Inflammatory macrophage treated with lipopolysaccharide for 4 hours (primary cell): ENCODE data around the gene LRRC15.

ENCODE experiments used
- DNase-seq: peaks from one replicate; pipeline ENCODE4 v3.0.0-alpha.2; 2020

Gene LRRC15

GRCh38 chr3:194384156-194384555, 14.6 kb upstream of the LRRC15 start:
- no peak for DNase-seq

- DNase-seq, result no peak
These were observed 13.9 kb upstream of the LRRC15 start for GRCh38 chr3:194383276-194383940.

DNA sequence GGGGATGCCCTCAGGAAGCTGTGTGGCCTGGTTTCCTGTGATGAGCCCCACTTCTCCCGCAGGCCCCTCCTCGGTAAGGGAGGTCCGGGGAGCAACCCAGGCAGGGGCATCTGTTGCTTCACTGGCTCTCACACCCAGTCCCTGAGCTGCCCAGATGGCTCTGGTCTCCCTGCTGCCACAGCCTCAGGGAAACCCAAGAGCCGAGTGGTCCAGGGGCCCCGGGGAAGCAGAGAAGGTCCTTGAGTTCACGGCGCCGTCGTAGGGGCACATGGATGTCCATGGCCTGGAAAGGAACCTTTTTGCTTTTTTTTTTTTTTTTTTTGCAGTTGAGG, 13.3 kb upstream of the LRRC15 start:
- DNase-seq, result no peak

DNA sequence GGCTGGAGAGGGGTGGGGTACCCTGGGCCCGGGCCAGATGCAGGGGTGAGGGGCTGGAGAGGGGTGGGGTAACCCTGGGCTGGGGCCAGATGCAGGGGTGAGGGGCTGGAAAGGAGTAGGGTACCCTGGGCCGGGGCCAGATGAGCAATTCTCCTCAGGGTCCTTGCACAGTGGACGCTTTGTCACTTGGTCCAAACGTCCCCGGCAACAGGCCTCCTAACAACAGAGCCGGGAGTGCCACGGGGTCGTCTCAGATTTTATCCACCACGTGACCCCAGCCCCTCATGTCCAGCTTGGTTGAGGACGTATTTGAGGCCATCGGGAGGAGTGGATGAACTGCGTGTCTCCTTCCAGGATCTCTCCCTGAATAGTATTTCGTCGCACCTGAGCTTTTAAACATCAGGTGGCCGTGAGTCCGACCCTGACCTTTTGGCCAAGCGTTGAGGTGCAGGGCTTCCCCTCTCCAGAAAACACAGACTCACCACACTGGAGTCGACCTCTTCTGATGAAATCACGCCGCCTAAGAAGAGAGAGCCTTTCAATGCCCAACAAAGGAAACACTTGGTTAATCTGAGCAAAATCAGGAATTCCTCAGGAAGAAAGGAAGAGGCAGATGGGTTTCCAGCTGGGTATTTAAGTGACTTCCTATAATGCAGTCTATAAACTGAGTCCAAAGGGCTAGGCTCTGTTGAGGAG, 12.8 kb upstream of the LRRC15 start:
- no peak for DNase-seq

DNA sequence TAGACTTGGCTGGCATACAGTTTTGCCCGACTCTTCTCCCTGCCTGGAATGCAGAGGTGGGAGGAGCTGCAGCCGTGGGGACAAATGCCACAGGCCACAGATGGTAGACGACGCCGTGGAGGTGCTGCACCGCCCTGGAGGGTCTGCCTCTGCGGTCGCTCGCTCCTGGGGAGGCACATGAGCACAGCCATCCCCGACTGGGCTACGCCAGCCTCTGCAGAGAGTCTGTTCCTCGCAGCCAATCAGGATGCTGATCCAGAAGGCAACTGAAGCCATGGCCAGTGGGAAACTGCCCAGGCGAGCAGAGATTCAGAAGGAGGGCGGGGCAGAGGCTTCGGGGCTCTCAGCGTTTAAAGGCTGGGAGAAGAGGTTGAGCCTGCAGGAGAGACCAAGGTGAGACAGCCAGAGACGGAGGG, 11.9 kb upstream of the LRRC15 start:
- DNase-seq, result no peak

- DNase-seq, result no peak
These were observed 10.8 kb upstream of the LRRC15 start for GRCh38 chr3:194380326-194380725.

DNA sequence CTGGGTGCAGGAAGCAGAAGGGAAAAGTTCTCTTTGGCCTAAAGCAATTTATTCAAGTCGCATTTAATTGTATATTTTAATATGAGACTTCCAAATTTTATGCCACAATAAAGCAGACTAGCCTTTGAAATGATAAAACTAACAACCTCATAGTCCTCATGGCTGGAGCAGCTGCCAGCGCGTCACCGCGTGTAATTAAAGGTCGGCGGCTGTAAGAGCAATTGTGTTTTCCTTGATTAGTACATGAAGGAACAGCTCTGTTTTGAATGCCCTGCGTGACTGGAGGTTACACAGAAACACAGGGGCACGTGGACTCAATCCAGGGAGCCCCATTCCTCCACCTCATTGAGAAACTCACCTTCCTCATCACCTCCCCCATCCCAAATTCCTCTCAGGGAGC, 10.1 kb upstream of the LRRC15 start:
- no peak for DNase-seq

DNA sequence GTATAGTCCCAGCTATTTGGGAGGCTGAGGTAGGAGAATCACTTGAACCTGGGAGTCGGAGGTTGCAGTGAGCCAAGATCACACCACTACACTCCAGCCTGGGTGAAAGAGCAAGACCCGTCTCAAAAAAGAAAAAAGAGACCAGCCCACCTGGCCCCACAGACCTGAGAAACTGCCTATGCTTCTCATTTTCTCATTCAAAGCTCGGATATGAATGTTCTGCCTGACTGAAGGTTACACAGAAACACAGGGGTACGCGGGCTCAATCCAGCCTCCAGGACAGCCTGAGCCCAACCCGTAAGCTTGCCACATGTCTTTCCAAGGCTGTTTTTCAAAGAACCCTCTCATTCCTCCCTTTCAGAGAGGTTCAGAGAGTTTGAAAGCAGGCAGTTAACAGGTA, 9.7 kb upstream of the LRRC15 start:
- no peak for DNase-seq

GRCh38 chr3:194377708-194378107, 8.2 kb upstream of the LRRC15 start:
- DNase-seq, result no peak

- DNase-seq, result no peak
These were observed 6.7 kb upstream of the LRRC15 start for GRCh38 chr3:194376241-194376560.

DNA sequence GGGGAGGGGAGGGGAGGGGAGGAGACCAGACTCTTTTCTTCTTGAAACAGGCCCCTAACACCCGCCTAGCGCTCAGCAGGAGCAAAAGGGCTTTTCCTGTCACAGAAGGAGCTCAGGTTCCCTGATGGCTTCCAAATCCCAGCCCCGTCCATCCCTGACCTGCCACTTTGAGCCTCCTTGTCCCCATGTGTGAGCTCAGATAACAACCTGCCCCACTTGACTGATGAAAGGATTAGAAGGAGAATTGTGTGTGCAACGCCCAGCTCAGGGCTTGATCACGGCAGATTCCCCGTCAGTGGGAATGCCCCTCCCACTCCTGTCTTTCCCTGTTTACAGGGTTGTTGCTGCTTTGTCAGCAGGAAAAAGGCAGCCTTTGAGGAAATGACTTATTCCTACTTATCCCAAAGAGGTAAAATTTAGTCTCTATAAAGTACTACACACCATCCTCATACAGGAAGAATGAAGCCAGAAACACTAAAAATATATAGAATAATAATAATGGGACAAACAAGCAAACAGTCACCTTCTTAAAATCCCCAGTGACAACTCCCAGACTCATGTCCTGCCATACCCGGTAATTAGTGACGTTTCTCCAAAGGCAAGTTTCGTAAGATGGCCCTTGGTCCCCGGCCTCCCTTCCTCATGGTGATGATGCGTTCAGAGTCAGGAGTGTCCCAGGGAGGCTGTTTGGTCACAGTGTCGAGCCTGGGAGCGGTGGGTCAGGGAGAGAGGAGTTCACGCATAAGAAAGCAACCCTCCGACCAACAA, 6.1 kb upstream of the LRRC15 start:
- peak; percentile 35 for DNase-seq

GRCh38 chr3:194374935-194375334, 5.4 kb upstream of the LRRC15 start:
- DNase-seq, result no peak

GRCh38 chr3:194373899-194374298, 4.4 kb upstream of the LRRC15 start:
- DNase-seq, result no peak

DNA sequence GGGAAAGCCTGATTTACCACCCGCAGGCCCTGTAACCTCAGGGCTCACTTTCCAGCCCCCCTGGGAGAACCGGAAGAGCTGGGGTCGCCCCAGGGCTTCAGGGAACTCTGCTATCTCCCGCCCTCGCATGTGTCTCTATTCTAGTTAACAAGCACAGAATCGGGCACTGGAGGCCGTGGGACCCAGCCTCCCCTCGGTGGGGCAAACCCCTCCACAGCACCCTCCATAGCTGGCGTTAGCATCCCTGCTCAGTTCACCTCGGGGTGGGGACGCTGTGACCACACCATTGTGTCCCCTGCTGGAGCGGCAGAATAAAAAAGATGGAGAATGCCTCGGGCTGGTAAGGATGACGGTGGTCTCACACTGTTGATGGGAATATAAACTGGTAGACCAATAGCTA, 3.5 kb upstream of the LRRC15 start:
- no peak for DNase-seq

DNA sequence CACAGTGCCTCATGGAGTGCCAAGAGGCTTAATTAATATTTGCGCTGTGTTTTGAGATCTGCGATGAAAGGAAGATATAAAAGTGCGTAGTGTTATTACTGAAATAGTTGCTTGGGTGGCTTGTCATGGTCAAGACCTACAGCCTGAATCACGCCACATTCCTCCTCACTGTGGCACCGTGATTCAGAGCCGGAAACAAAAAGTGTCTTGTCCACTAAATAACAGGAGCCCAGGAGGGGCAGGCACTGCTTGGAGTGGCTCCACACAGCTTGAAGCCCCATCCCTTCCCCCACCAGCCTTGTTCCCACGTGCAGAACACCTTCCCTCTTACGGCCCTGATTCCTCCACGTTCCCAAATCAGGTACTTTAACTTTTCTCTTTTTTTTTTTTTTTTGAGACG, 1.2 kb upstream of the LRRC15 start:
- no peak for DNase-seq

DNA sequence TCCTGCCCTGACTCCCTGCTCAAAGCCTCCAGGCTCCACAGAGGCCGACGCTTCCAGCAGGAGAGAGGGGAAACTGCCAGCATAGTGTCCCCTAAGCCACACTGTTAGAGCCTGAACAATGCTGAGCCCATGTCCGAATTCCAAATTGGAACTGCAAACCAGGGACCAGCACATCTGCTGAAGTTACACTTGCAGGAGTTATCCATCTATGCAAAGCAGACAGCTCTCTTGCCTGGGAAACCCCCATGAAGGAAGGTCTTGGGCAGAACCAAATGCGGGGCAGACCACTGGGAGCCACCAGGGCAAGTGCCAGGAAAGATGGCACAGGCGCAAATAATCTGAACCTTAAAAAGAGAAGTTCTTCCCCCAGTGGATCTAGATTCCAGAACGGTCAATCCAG, 625 bp downstream of the LRRC15 start:
- DNase-seq, result no peak

DNA sequence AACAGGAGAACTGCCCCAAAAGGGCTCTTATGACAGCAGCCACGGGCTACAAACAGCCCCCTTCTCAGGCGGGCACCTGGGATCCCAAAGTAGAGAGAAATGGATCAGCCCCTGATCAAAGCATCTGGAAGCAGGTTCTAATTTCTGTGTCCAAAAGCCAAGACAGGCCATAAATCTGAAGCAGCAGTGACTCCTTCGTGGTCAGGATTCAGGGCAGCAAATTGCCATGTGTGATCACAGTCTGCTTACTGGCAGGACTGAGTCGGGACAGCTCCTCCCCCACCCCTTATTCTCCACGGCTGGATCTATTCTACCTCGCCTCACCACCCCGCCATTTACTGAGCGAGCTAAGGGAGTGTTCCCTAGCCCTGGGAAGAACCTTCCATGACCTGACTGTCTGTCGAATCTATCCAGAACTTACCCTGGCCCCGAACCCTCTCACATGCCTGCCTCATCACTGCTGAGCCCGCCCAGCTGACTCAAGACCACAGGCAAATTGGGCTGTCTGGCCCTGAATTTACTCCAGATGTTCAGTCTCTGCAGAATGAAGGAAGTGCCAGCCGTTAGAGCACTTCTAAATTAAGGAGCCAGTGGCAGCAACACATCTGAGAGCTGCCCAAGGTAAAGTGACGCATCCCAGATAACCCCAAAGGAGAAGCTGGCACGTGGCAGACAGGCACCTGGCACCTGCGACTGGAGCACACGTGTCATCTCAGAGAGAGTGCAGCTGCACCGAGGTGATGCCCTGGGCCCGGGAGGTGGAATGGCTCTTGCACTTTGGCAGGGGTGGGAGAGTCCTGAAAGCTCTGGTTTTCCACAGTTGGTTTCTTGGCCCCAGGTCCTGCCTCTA, 1.3 kb downstream of the LRRC15 start:
- DNase-seq, result no peak

DNA sequence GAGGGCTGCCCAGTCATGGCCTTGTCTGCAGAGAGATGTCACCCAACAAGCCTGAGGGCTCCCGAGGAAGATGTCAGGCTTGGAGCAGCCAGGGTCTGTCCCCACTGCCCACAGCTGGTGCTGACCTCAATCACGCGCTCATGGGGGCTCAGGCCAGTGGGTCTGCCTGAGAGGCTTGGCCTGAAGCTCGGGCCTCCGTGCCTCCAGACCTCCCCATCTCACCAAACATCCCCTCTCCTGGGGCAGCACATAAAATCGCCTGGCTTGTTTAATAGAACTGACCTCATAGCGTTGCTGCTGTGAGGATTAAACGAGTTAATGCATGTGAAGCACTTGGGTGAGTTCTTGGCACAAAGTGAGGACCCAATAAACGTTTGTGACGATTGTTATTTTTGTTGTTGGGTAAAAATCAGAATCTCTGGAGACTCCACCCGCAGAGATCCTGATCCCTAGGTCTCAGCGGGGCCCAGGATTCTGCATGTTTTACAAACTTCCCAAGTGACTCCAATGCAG, 3.5 kb downstream of the LRRC15 start:
- DNase-seq, result no peak

- no peak for DNase-seq
These were observed 4.0 kb downstream of the LRRC15 start for GRCh38 chr3:194365526-194365925.

DNA sequence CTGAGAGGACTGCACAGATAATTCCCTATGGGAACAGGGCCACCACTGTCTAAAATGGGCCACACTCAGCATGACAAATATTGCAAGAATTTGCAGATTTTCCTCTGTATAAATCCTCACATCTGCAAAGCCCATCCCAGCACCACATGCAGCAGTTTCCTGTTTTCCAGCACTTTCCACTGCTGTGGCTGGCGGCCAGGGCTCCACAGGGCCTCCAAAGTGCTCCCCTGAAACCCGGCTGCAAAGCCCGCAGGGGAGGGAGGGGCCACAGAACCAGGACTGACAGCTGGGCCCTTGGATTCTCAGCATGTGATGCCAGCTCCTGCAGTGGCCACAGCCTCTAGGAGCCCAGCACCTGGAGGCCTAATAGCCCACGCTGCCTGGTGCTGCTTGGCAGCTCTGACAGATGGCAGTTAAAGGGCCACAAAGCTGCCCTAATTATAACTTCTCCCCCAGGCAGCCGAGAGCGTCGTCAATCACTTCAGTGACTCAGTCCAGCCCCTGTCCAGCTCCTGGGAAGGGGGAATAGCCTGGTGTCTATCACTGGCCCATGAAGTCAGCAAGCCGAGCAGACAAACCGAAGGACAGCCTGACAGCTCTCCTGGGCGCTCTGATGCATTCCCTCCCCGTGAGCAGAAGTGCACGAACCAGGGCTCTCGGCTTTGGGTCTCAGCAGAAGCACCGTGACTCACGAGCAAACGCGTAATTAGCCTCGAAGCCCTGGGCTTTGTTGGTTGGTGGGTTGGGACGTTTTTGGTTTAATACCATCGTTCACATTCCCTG, 4.7 kb downstream of the LRRC15 start:
- no peak for DNase-seq

- DNase-seq, result no peak
These were observed 5.3 kb downstream of the LRRC15 start for GRCh38 chr3:194364314-194364651.

DNA sequence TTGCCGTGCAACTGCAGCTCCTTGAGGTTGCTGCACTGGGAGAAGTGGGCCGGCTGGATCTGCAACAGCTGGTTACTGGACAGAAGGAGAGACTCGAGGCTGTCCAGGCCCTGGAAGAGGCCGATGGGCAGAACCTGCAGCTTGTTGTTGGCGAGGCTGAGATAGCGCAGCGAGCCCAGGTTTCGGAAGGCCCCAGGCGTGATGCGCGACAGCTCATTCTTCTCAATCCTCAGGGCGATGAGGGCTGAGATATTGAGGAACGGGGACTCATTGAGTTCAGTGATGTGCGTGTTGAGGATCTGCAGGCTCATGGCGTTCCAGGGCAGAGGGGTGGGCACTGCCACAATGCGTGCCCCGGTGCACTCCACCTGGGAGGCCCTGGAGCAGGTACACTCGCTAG, 9.0 kb downstream of the LRRC15 start:
- no peak for DNase-seq

- no peak for DNase-seq
These were observed 11.9 kb downstream of the LRRC15 start for GRCh38 chr3:194357681-194358080.
